ENCODE data around the gene PACC1. TPM values are rescaled to one million over a fixed set of nuclear protein-coding genes. Genes with fewer than 3 reads are reported as not detected.

Gene PACC1
- total RNA-seq, 2 experiments from 2014 or later = 10.1 to 14.3 TPM

DNA sequence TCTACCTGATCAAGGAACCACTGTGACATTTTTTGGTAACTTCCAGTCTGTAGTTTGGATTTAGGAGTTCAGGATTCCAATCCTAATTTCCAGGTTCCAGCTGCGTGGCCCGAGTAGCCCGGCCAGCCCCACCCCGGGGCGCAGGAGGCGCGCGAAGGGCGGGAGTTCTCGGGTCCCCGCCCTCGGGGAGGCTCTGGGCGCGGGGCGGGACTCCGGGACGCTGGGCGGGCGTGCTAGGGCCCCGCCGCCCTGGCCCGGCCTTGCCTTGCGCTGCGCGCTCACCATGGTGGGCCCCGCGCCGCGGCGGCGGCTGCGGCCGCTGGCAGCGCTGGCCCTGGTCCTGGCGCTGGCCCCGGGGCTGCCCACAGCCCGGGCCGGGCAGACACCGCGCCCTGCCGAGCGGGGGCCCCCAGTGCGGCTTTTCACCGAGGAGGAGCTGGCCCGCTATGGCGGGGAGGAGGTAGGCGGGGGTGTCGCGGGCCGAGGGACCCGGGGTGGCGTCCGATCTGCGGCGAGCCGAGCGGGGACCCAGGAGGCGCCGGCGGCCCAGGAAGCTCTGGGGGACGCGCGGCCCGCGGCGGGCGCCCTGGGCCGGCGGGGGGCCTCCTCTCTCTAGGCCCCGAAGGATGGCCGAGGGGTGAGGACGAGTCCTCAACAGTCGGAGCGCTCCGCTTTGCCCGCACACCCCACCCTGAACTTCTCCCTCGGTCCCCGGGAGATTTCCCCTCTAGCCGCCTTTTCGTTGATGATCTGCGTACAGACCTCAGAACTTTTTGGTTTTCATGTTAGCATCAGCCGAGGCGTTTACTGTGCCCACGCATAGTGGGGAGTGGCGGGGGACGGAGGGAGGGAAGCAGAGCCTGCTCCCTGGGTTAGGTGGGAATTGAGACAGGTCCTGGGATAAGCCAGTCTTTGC lies 18.2 kb upstream of the PACC1 start, which contains the start of gene NENF:
Gene NENF (plus strand): TSS at position 260 of the 916 bp plus-strand sequence. CDS start 24 bp downstream, at position 284.
- Mint-ChIP-seq H3K4me1 (peaks cover 22% of the 10 kb centered on the region), H3K36me3 (peaks cover 3% of the 10 kb centered on the region), H3K27me3 (no peaks in the 10 kb centered on the region), H3K27ac (peak within 1 kb of the TSS; percentile 65), H3K4me3 (peak within 1 kb of the TSS; percentile 78), H3K9me3 (no peaks in the 10 kb centered on the region)
- DNase-seq = peak; percentile 89
- POLR2A ChIA-PET = interaction anchor here (1.3 to 2.1 kb wide), 3 partner anchors 9 to 397 kb away, joined by 3 to 9 read pairs (median 9); partner anchors contain the start of genes DTL, INTS7 and PACC1
- ATAC-seq (ENCODE audit: low read depth) = peak; percentile 100

DNA sequence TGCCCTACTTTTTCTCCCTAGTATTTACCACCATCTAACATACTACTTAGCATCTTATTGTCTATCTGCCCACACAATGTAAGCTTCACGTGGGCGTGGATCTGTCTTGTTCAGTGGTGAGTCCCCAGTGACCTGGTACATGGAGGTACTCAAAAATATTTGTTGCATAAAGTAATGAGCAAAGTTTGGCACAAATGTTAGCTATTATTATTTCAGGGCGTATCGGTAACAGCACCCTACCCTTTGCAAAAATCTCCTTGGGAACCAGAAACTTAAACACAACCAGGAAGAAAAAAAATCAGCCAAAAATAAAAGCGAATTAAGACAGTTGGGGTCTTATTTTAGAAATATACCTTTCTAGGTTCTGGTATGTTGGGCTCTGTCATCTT lies 17.6 kb upstream of the PACC1 start:
- H3K27me3 Mint-ChIP-seq = no peaks in the 10 kb centered on the region
- H3K27ac Mint-ChIP-seq = peak overlapping the region; percentile 65
- ATAC-seq (ENCODE audit: low read depth) = no peak
- H3K9me3 Mint-ChIP-seq = no peaks in the 10 kb centered on the region
- POLR2A ChIA-PET = interaction anchor here (1.3 to 2.1 kb wide), 3 partner anchors 8 to 396 kb away, joined by 3 to 9 read pairs (median 9); partner anchors contain the start of genes DTL, INTS7 and PACC1
- peaks cover 3% of the 10 kb centered on the region for H3K36me3 Mint-ChIP-seq
- DNase-seq = no peak
- H3K4me1 Mint-ChIP-seq = peaks cover 19% of the 10 kb centered on the region
- peak overlapping the region; percentile 78 for H3K4me3 Mint-ChIP-seq

DNA sequence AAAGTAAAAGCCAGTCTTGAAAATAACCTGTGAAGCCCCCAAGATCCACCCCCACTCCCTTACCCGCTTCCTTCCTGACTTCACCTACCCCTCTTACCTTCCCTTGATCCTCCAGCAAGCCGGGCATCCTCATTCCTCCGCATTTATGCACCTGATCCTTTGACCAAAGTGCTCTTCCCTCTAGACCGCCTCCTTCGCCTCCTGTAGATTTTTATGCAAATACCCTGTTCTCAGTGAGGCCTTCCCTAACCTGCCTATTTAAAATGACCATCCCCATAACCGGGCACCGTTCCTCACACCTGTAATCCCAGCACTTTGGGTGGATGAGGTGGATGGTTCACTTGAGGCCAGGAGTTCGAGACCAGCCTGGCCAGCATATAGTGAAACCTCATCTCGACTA lies 17.0 kb upstream of the PACC1 start:
- peak overlapping the region; percentile 25 for H3K4me3 Mint-ChIP-seq
- peaks cover 3% of the 10 kb centered on the region for H3K36me3 Mint-ChIP-seq
- DNase-seq (no peak), ATAC-seq (ENCODE audit: low read depth) (no peak)
- peaks cover 2% of the 10 kb centered on the region for H3K27me3 Mint-ChIP-seq
- no peaks in the 10 kb centered on the region for H3K9me3 Mint-ChIP-seq
- no peak overlapping the region for H3K27ac Mint-ChIP-seq
- POLR2A ChIA-PET = interaction anchor here (1.7 kb wide), 1 partner anchor 396 kb away, joined by 9 read pairs; the partner anchor contains the start of genes DTL and INTS7
- peaks cover 18% of the 10 kb centered on the region for H3K4me1 Mint-ChIP-seq

DNA sequence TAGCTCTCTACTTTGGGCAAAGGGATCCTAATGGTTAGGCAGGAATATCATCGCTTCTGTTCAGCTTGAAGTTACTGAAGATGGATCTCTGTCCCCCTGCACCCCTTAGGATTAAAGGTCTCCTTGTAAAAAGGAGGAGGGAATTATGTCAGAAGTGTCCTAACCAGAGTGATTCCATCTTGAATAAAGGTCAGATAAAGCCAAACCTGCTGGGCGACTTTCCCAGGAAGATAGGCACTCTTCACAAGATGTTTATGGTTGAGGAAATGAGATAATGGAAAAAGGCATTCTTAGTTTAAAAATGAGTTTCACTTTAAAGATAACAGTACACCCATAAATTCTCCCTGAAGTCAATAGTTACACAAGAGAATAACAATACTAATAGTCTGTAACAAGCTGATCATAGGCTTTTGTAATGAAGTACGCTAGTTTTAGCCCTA lies 16.3 kb upstream of the PACC1 start:
- DNase-seq = no peak
- Mint-ChIP-seq H3K9me3 (no peaks in the 10 kb centered on the region), H3K27ac (no peak overlapping the region), H3K4me1 (peaks cover 18% of the 10 kb centered on the region), H3K4me3 (no peak overlapping the region), H3K36me3 (peaks cover 3% of the 10 kb centered on the region), H3K27me3 (peaks cover 3% of the 10 kb centered on the region)
- POLR2A ChIA-PET = no interaction called here
- ATAC-seq (ENCODE audit: low read depth) = no peak

DNA sequence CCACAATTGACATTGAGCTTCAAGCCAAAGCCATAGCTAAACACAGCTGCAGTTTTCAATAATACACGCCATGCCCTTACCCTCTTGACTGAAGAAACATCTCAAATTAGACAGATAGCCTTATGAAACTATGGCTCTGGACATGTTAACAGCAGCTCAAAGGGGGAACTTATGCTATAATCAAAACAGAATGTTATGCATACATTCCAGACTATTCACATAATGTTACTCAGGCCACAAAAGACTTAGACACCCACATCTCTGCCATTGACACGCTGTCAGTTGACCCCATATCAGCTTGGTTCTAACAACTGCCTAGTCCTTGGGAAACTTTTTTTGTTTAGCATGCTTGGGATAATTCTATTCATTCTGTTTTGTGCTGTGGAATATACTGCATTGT lies 15.7 kb upstream of the PACC1 start:
- Mint-ChIP-seq H3K4me1 (peaks cover 18% of the 10 kb centered on the region), H3K4me3 (no peak overlapping the region), H3K9me3 (no peaks in the 10 kb centered on the region), H3K27ac (no peak overlapping the region), H3K27me3 (peaks cover 3% of the 10 kb centered on the region), H3K36me3 (peaks cover 3% of the 10 kb centered on the region)
- POLR2A ChIA-PET = no interaction called here
- ATAC-seq (ENCODE audit: low read depth) (no peak), DNase-seq (no peak)

DNA sequence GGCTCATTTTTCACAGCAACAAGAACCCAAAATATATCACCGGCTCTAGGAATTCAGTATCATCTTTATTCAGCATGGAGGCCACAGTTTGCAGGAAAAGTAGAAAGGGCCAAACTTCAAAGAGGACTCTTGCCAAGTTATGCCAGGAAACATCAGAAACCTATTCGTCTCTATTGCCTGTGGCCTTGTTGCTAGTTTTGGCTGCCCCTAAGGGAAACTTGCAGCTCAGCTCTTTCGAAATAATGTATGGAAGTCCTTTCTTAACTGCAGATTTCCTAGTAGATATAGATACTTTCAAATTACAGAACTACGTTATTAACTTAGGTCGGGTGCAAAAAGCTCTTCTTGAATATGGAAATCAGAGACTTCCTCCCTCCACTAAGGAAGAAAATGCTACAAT lies 13.8 kb upstream of the PACC1 start:
- Mint-ChIP-seq H3K27me3 (peaks cover 16% of the 10 kb centered on the region), H3K36me3 (no peaks in the 10 kb centered on the region), H3K4me1 (peaks cover 8% of the 10 kb centered on the region), H3K9me3 (no peaks in the 10 kb centered on the region), H3K4me3 (no peak overlapping the region), H3K27ac (no peak overlapping the region)
- ATAC-seq (ENCODE audit: low read depth) = no peak
- POLR2A ChIA-PET = no interaction called here
- DNase-seq = no peak

DNA sequence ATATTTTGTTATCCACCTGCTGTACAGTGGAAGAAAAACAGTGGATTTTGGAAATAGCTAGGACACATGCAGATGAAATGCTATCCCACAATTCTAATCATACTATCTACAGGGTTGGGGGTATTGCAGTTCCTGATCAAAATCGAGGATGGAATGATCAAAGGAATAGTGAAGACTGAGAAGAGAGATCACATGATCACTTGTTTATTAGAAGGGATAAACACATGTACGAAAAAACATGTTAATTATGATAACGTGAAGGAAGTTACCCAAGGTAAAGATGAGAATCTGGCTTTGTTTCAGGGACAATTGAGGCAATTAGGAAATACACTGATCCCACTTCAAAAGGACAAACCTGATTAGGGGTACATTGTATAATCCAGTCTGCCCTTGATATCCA lies 9.2 kb upstream of the PACC1 start:
- Mint-ChIP-seq H3K4me3 (no peak overlapping the region), H3K9me3 (no peaks in the 10 kb centered on the region), H3K4me1 (no peaks in the 10 kb centered on the region), H3K27me3 (peaks cover 21% of the 10 kb centered on the region), H3K36me3 (no peaks in the 10 kb centered on the region), H3K27ac (no peak overlapping the region)
- no peak for DNase-seq
- POLR2A ChIA-PET = interaction anchor here (1.0 to 1.9 kb wide), 2 partner anchors 9 kb away, joined by 3 to 4 read pairs; partner anchors contain the start of genes NENF and PACC1
- no peak for ATAC-seq (ENCODE audit: low read depth)

DNA sequence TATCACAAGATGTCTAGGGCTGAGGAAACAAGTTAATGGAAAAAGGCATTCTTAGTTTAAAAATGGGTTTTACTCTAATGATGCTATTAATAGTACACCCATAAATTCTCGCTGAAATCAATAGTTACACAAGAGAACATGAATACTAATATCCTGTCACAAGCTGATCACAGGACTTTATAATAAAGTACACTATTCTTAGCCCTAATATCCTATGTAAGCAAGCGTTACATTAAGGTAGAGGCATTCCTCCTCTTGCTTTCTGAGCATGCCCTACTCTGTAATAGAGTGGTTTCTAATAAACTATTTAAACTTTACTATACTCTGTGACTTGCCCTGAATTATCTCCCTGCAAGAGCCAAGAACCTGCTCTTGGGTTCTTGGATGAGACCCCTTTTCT lies 6.5 kb upstream of the PACC1 start:
- no peak overlapping the region for H3K27ac Mint-ChIP-seq
- POLR2A ChIA-PET = no interaction called here
- H3K36me3 Mint-ChIP-seq = no peaks in the 10 kb centered on the region
- no peak overlapping the region for H3K4me3 Mint-ChIP-seq
- H3K9me3 Mint-ChIP-seq = no peaks in the 10 kb centered on the region
- H3K27me3 Mint-ChIP-seq = peaks cover 17% of the 10 kb centered on the region
- H3K4me1 Mint-ChIP-seq = no peaks in the 10 kb centered on the region
- ATAC-seq (ENCODE audit: low read depth) (no peak), DNase-seq (no peak)

DNA sequence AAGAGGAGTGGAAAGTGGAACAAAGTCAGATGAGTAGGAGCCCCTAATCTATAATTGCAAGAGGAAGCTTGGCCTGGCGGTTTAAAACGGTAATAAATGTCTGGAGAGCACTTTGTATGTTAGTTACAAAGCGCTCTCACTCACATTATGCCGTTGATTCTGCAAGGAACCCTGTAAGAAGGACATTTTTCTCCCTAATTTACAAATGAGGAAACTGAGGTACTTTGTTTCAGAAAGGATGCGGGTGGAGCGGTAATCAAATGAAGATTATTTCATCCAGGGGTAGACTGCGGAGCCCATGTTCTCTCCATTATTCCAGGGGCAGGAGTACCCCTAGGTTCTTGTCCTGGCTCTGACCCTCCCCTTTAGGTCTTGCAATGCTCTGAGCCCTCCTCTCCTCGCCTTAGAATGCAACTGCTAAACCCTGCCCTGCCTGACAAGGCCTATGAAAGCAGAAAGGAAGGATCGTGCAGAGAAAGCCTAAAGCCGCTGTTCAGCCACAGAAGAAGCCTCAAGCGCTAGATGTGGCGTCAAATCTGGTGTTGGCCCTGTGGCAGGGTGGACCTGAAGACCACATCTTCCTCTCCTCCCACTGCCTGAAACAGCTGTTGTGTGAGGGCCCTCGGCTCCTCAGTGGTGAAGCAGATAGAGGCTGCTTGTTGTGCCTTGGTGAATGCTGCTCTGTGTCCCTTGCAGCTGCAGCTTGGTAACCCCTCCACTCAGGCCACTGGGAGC lies 588 bp upstream of the PACC1 start:
- H3K27me3 Mint-ChIP-seq = no peaks in the 10 kb centered on the region
- H3K36me3 Mint-ChIP-seq = peaks cover 16% of the 10 kb centered on the region
- H3K9me3 Mint-ChIP-seq = no peaks in the 10 kb centered on the region
- H3K27ac Mint-ChIP-seq = peak overlapping the region; percentile 96
- H3K4me1 Mint-ChIP-seq = peaks cover 27% of the 10 kb centered on the region
- POLR2A ChIA-PET = interaction anchor here (0.6 to 1.6 kb wide), 4 partner anchors 9 to 380 kb away, joined by 3 to 9 read pairs (median 4); partner anchors contain the start of genes ATF3, DTL and NENF
- no peak for ATAC-seq (ENCODE audit: low read depth)
- DNase-seq = peak; percentile 45
- peak overlapping the region; percentile 99 for H3K4me3 Mint-ChIP-seq

DNA sequence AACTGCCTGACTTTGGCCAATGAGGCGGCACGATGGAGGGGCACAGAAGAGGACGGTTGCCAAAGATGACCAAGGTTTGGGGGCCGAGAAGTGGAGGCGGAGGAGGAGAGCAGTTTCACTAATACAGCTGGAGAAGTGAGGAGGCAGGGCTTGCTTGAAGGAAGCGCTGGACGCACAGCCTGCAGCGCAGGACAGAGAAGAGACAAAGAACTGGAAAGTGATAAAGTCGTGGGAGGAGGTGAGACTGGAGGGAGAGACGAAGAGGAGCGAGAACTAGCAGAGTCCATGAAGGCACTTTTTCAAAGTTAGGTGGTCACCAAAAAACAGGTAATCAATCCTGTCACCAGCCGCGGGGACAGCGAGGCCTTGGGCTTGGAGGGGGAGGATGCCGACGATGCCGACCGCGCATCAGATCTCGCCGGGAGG lies 771 bp downstream of the PACC1 start:
- POLR2A ChIA-PET = interaction anchor here (1.6 kb wide), 1 partner anchor 19 kb away, joined by 9 read pairs; the partner anchor contains the start of gene NENF
- no peak for ATAC-seq (ENCODE audit: low read depth)

DNA sequence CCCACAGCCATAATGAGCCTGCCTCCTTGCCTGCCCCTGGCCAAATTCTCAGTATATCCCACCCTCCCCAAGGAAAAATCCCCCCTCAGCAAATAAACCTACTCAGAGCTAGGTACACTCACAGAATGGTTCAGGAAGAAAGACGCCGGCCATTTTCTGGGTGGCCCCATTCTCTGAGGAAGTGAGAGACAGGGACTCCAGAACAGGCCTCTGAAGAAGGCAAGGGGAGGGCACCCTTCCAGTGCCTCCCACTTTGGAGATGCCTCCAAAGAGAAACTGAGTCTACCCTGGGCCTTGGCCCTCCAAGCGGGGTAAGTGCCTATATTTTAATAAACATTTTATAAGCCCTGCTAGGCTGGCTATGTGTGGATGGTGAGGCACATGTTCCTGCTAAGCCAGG lies 2.3 kb downstream of the PACC1 start:
- POLR2A ChIA-PET = no interaction called here
- DNase-seq (no peak), ATAC-seq (ENCODE audit: low read depth) (no peak)
- no peaks in the 10 kb centered on the region for H3K9me3 Mint-ChIP-seq
- H3K4me3 Mint-ChIP-seq = no peak overlapping the region
- no peaks in the 10 kb centered on the region for H3K27me3 Mint-ChIP-seq
- peaks cover 27% of the 10 kb centered on the region for H3K4me1 Mint-ChIP-seq
- H3K27ac Mint-ChIP-seq = no peak overlapping the region
- H3K36me3 Mint-ChIP-seq = peaks cover 35% of the 10 kb centered on the region

More for the DNA sequence above, 771 bp downstream of the PACC1 start:
- peak overlapping the region; percentile 87 for H3K27ac Mint-ChIP-seq
- DNase-seq = no peak
- peak overlapping the region; percentile 99 for H3K4me3 Mint-ChIP-seq
- no peaks in the 10 kb centered on the region for H3K9me3 Mint-ChIP-seq
- peaks cover 26% of the 10 kb centered on the region for H3K36me3 Mint-ChIP-seq
- peaks cover 27% of the 10 kb centered on the region for H3K4me1 Mint-ChIP-seq
- H3K27me3 Mint-ChIP-seq = no peaks in the 10 kb centered on the region

DNA sequence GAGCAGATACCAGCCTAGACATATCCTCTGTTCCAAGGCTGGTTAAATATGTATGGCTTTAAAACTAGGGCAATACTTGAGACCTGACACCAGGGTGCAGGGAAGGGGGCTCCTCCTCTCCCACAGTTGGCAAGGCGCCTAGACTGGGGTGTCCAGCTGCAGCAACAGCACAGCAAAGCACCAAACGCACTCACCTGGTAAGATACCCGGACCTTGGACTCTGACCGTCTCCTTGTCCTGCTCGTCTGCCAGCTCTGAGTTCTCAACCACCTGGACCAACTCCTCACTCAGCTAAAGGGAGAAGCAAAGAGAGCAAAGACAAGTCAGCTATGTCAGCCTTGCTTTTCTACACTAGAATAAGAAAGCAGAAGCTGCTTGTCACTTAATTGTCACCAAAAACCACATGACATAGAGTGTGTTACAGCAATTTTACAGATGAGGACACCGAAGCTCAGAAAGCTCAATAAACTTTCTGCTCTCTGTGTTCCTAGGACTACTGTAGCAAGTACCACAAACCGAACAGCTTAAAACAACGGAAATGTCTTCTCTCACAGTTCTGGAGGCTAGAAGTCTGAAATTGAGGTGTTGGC lies 4.4 kb downstream of the PACC1 start:
- Mint-ChIP-seq H3K36me3 (peaks cover 42% of the 10 kb centered on the region), H3K4me3 (no peak overlapping the region), H3K27ac (no peak overlapping the region), H3K27me3 (no peaks in the 10 kb centered on the region), H3K9me3 (no peaks in the 10 kb centered on the region), H3K4me1 (peaks cover 21% of the 10 kb centered on the region)
- POLR2A ChIA-PET = no interaction called here
- no peak for ATAC-seq (ENCODE audit: low read depth)
- no peak for DNase-seq
